ENCODE data around the gene KCNMB1.

- TF ChIP-seq, protein P1, sequence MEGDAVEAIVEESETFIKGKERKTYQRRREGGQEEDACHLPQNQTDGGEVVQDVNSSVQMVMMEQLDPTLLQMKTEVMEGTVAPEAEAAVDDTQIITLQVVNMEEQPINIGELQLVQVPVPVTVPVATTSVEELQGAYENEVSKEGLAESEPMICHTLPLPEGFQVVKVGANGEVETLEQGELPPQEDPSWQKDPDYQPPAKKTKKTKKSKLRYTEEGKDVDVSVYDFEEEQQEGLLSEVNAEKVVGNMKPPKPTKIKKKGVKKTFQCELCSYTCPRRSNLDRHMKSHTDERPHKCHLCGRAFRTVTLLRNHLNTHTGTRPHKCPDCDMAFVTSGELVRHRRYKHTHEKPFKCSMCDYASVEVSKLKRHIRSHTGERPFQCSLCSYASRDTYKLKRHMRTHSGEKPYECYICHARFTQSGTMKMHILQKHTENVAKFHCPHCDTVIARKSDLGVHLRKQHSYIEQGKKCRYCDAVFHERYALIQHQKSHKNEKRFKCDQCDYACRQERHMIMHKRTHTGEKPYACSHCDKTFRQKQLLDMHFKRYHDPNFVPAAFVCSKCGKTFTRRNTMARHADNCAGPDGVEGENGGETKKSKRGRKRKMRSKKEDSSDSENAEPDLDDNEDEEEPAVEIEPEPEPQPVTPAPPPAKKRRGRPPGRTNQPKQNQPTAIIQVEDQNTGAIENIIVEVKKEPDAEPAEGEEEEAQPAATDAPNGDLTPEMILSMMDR (IDR thresholded peaks at IDR 0.05; ENCODE audit: insufficient read depth, low read depth, low read length) = no peak
- TF ChIP-seq EZH2 (IDR thresholded peaks at IDR 0.05; ENCODE audit: insufficient read depth, low read length) = no peak
Measured at GRCh38 chr5:170390472-170390871, 1.3 kb upstream of the KCNMB1 start.

Data from astrocyte (in vitro differentiated cells and primary cell).